Caco-2 (cell line): ENCODE measurements around the gene INSM2. TPM values are rescaled to one million over a fixed set of nuclear protein-coding genes. Genes with fewer than 3 reads are reported as not detected.

ENCODE experiments used
- BruUV-seq: library from RNA; stranded (reverse); fragments of 400-500 nt; replicated peaks from 2 replicates; lab custom pipeline; 2021; lab: Mats Ljungman, UMichigan
- CTCF ChIA-PET: fragments of 300-600 bp; sonication (Branson Sonifier 250); formaldehyde crosslinking; loops from one replicate; lab custom pipeline; 2022; ENCODE audit warnings: antibody characterized with exemption; lab: Charles Lee
- POLR2A ChIA-PET: fragments of 300-600 bp; sonication (Branson Sonifier 250); formaldehyde crosslinking; loops from one replicate; lab custom pipeline; 2022; ENCODE audit warnings: antibody characterized with exemption; lab: Charles Lee
- DNase-seq, 2 experiments: peaks; one replicate each; pipeline versions ENCODE4 v3.0.0 to v3.0.0-alpha.2; 2020 to 2022
- H3K27me3 ChIP-seq: replicated peaks from 2 replicates; pipeline ENCODE4 v1.6.0; 2011; ENCODE audit warnings: low read length; ENCODE audit not compliant: control insufficient read depth, insufficient read depth
- H3K36me3 ChIP-seq: 2 replicates; pipeline ENCODE4 v1.5.1; 2011; ENCODE audit warnings: low read length; ENCODE audit not compliant: control insufficient read depth, insufficient read depth
- H3K4me1 ChIP-seq: fragments of 250-450 bp; sonication (Bioruptor Pico); 2 replicates; pipeline ENCODE4 v1.5.1; 2020; ENCODE audit warnings: mild to moderate bottlenecking
- H3K4me3 ChIP-seq: 2 replicates; pipeline ENCODE4 v1.5.1; 2011; ENCODE audit warnings: low read depth, mild to moderate bottlenecking, control low read depth, low read length
- H3K9me3 ChIP-seq: fragments of 250-450 bp; sonication (Bioruptor Pico); 2 replicates; pipeline ENCODE4 v1.5.1; 2020; ENCODE audit warnings: mild to moderate bottlenecking, moderate library complexity
- H3K27ac Mint-ChIP-seq: one replicate; pipeline ENCODE4 v1.8.0; 2022; ENCODE audit warnings: mixed read lengths; ENCODE audit not compliant: unreplicated experiment
- H3K27me3 Mint-ChIP-seq: one replicate; pipeline ENCODE4 v1.8.0; 2022; ENCODE audit warnings: mixed read lengths; ENCODE audit not compliant: insufficient read depth, unreplicated experiment
- H3K36me3 Mint-ChIP-seq: one replicate; pipeline ENCODE4 v1.8.0; 2022; ENCODE audit warnings: mild to moderate bottlenecking, mixed read lengths; ENCODE audit not compliant: insufficient read depth, unreplicated experiment
- H3K4me1 Mint-ChIP-seq: one replicate; pipeline ENCODE4 v1.8.0; 2022; ENCODE audit warnings: low read depth, mixed read lengths; ENCODE audit not compliant: unreplicated experiment
- H3K4me3 Mint-ChIP-seq: one replicate; pipeline ENCODE4 v1.8.0; 2022; ENCODE audit warnings: mild to moderate bottlenecking, moderate library complexity, mixed read lengths; ENCODE audit not compliant: unreplicated experiment
- H3K9me3 Mint-ChIP-seq: one replicate; pipeline ENCODE4 v1.8.0; 2022; ENCODE audit warnings: mixed read lengths; ENCODE audit not compliant: unreplicated experiment
- CTCF ChIP-seq, 2 experiments: fragments of 200-600 bp in 1 of 2; IDR thresholded peaks; 1 replicate in 1 of 2; 2 replicates in 1 of 2; pipeline versions ENCODE4 v1.5.1 to v1.8.0; 2011 to 2022; ENCODE audit warnings: antibody characterized with exemption in 1 of 2, control low read depth in 1 of 2, inconsistent platforms in 1 of 2, low read depth in 1 of 2, low read length in 1 of 2, mild to moderate bottlenecking in 1 of 2, moderate library complexity in 1 of 2; ENCODE audit not compliant: insufficient read depth in 1 of 2, severe bottlenecking in 1 of 2, unreplicated experiment in 1 of 2
- intact Hi-C: fragments of 100-400 bp; cut with micrococcal nuclease; formaldehyde crosslinking; loops from one replicate; pipeline ENCODE4 v1.10.0; 2022; ENCODE audit not compliant: unreplicated experiment
- total RNA-seq: library from RNA; stranded (reverse); gene quantifications from 2 replicates; pipeline ENCODE4 v1.2.3, GENCODE V29; 2022

Gene INSM2
- total RNA-seq, 1 experiment from 2014 or later = not detected

DNA sequence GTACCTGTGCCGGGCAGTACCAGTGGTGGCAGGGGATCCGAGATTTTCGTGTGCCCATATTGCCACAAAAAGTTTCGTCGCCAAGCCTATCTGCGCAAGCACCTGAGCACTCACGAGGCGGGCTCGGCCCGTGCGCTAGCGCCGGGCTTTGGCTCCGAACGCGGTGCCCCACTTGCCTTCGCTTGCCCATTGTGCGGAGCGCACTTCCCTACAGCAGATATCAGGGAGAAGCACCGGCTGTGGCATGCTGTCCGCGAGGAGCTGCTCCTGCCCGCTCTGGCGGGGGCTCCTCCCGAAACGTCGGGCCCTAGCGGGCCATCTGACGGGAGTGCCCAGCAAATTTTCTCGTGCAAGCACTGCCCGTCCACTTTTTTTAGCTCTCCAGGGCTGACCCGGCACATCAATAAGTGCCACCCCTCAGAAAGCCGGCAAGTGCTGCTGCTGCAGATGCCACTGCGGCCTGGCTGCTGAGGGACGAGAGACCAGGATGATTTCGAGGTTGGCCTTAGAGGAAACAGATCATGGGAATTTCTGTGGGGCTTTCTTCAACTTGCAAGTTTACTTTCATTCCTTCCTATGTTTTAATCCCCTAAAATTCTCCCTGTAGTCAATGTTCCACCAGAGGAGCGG, 1.6 kb downstream of the INSM2 start:
- Mint-ChIP-seq H3K9me3 (no peaks in the 10 kb centered on the region), H3K36me3 (no peaks in the 10 kb centered on the region), H3K27ac (no peak overlapping the region), H3K27me3 (peaks cover 13% of the 10 kb centered on the region), H3K4me1 (peaks cover 7% of the 10 kb centered on the region), H3K4me3 (peak overlapping the region; percentile 88)
- Histone ChIP-seq H3K9me3 (no peaks in the 10 kb centered on the region), H3K4me3 (no peak overlapping the region), H3K27me3 (no peaks in the 10 kb centered on the region; the same call in 1 of the 2 replicates), H3K36me3 (no peaks in the 10 kb centered on the region), H3K4me1 (peaks cover 12% of the 10 kb centered on the region)
- TF ChIP-seq CTCF (IDR thresholded peaks at IDR 0.05; ENCODE audit: insufficient read depth in 1 of 2, low read depth in 1 of 2, low read length in 1 of 2, severe bottlenecking in 1 of 2, unreplicated experiment in 1 of 2) = no peak
- POLR2A ChIA-PET = no interaction called here
- intact Hi-C loops = no loop called here
- CTCF ChIA-PET = interaction anchor here (1.2 kb wide), 1 partner anchor 151 kb away, joined by 4 read pairs; no protein-coding TSS in a partner anchor
- BruUV-seq = no TSS peak
- DNase-seq = no peak

DNA sequence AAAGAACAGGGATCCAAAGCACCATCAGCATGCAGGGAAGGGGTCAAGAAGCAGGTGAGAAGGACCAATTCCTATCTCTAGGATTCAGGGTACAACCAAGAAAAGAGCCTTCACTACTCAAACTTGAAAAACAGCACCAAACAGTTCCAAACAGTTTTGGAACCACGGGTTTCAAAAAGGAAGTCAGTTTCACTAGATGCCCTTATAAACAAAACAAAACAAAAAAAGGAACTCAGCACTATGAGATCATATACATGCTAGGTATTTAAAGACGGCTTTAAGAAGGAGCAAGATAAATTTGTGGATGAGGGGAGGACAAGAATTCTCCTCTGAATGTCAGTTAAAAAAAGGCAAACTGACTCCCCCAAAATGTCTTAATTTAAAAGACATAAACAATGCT, 6.0 kb downstream of the INSM2 start:
- H3K4me3 Mint-ChIP-seq = no peak overlapping the region
- Histone ChIP-seq H3K9me3 (no peaks in the 10 kb centered on the region), H3K4me3 (no peak overlapping the region), H3K4me1 (peaks cover 6% of the 10 kb centered on the region), H3K36me3 (no peaks in the 10 kb centered on the region), H3K27me3 (no peaks in the 10 kb centered on the region)
- no peaks in the 10 kb centered on the region for H3K4me1 Mint-ChIP-seq
- DNase-seq = no peak
- ChIA-PET POLR2A (no interaction called here), CTCF (no interaction called here)
- H3K36me3 Mint-ChIP-seq = no peaks in the 10 kb centered on the region
- TF ChIP-seq CTCF (IDR thresholded peaks at IDR 0.05; ENCODE audit: insufficient read depth in 1 of 2, low read depth in 1 of 2, low read length in 1 of 2, severe bottlenecking in 1 of 2, unreplicated experiment in 1 of 2) = no peak
- no peak overlapping the region for H3K27ac Mint-ChIP-seq
- no peaks in the 10 kb centered on the region for H3K27me3 Mint-ChIP-seq
- no peaks in the 10 kb centered on the region for H3K9me3 Mint-ChIP-seq
- intact Hi-C loops = no loop called here
- BruUV-seq = no TSS peak

DNA sequence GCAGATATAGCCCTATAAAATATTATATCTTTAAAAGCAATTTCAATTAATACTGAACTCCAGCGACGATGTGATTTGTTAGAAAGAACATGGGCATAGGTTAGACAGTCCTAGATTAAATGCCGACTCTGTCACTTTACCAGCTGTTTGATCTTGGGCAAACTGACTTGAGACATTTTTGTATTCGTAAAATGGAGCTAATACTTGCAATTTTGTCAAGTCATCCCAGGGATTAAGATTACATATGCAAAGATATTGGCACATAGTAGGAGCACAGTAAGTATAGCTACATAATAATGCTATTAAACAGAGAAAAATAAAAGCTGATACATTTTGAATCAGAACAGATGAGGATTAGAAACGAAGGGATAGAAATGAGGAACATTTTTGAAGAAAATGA, 9.0 kb downstream of the INSM2 start:
- Histone ChIP-seq H3K27me3 (no peaks in the 10 kb centered on the region), H3K36me3 (no peaks in the 10 kb centered on the region), H3K9me3 (no peaks in the 10 kb centered on the region), H3K4me3 (no peak overlapping the region), H3K4me1 (no peaks in the 10 kb centered on the region)
- DNase-seq = no peak
- H3K4me1 Mint-ChIP-seq = no peaks in the 10 kb centered on the region
- no peaks in the 10 kb centered on the region for H3K36me3 Mint-ChIP-seq
- intact Hi-C loops = no loop called here
- BruUV-seq = no TSS peak
- no peaks in the 10 kb centered on the region for H3K27me3 Mint-ChIP-seq
- no peak for TF ChIP-seq CTCF (IDR thresholded peaks at IDR 0.05; ENCODE audit: insufficient read depth in 1 of 2, low read depth in 1 of 2, low read length in 1 of 2, severe bottlenecking in 1 of 2, unreplicated experiment in 1 of 2)
- ChIA-PET CTCF (no interaction called here), POLR2A (interaction anchor here (0.6 kb wide), 1 partner anchor 250 kb away, joined by 5 read pairs; no protein-coding TSS in a partner anchor)
- no peaks in the 10 kb centered on the region for H3K9me3 Mint-ChIP-seq
- H3K4me3 Mint-ChIP-seq = no peak overlapping the region
- no peak overlapping the region for H3K27ac Mint-ChIP-seq
